ENCODE measurements around the gene RASSF4.

The RASSF4 gene

GRCh38 chr10:44962870-44963738, 3.5 kb downstream of the RASSF4 start:
- H3K4me3 ChIP-seq (ENCODE audit: low read length in 2 of 2): peak overlapping the region in 1 of 2 donors; percentile 14
- peaks cover 43 to 46% of the 10 kb centered on the region in 2 donors for H3K4me1 ChIP-seq (ENCODE audit: control insufficient read depth in 2 of 2, insufficient read depth in 2 of 2, low read length in 2 of 2)
- H3K9me3 ChIP-seq (ENCODE audit: control insufficient read depth in 2 of 2, low read length in 2 of 2): no peaks in the 10 kb centered on the region

GRCh38 chr10:44963772-44964633, 4.4 kb downstream of the RASSF4 start:
- Histone ChIP-seq H3K36me3 (ENCODE audit: control insufficient read depth in 2 of 2, insufficient read depth in 2 of 2, low read length in 2 of 2) (no peaks in the 10 kb centered on the region), H3K27ac (ENCODE audit: low read depth in 2 of 2, low read length in 2 of 2) (peak overlapping the region; percentile 61 to 67), H3K9me3 (ENCODE audit: control insufficient read depth in 2 of 2, low read length in 2 of 2) (no peaks in the 10 kb centered on the region), H3K27me3 (ENCODE audit: control insufficient read depth in 2 of 2, insufficient read depth in 2 of 2, low read length in 2 of 2) (no peaks in the 10 kb centered on the region), H3K4me3 (ENCODE audit: low read length in 2 of 2) (peak overlapping the region in 1 of 2 donors; percentile 14), H3K9ac (ENCODE audit: low read depth in 1 of 2, low read length in 2 of 2) (peak overlapping the region in 1 of 2 donors; percentile 30), H3K4me1 (ENCODE audit: control insufficient read depth in 2 of 2, insufficient read depth in 2 of 2, low read length in 2 of 2) (peaks cover 36 to 45% of the 10 kb centered on the region in 2 donors)

More at GRCh38 chr10:44962870-44963738, 3.5 kb downstream of the RASSF4 start:
- peak overlapping the region in 1 of 2 donors; percentile 30 for H3K9ac ChIP-seq (ENCODE audit: low read depth in 1 of 2, low read length in 2 of 2)
- H3K36me3 ChIP-seq (ENCODE audit: control insufficient read depth in 2 of 2, insufficient read depth in 2 of 2, low read length in 2 of 2): no peaks in the 10 kb centered on the region
- no peaks in the 10 kb centered on the region for H3K27me3 ChIP-seq (ENCODE audit: control insufficient read depth in 2 of 2, insufficient read depth in 2 of 2, low read length in 2 of 2)
- H3K27ac ChIP-seq (ENCODE audit: low read depth in 2 of 2, low read length in 2 of 2): peak overlapping the region; percentile 61 to 67

GRCh38 chr10:44965104-44965503, 5.5 kb downstream of the RASSF4 start:
- Histone ChIP-seq H3K4me1 (ENCODE audit: control insufficient read depth in 2 of 2, insufficient read depth in 2 of 2, low read length in 2 of 2) (peaks cover 31 to 44% of the 10 kb centered on the region in 2 donors), H3K27me3 (ENCODE audit: control insufficient read depth in 2 of 2, insufficient read depth in 2 of 2, low read length in 2 of 2) (no peaks in the 10 kb centered on the region), H3K4me3 (ENCODE audit: low read length in 2 of 2) (no peak overlapping the region), H3K9me3 (ENCODE audit: control insufficient read depth in 2 of 2, low read length in 2 of 2) (no peaks in the 10 kb centered on the region), H3K27ac (ENCODE audit: low read depth in 2 of 2, low read length in 2 of 2) (peak overlapping the region; percentile 24 to 61), H3K36me3 (ENCODE audit: control insufficient read depth in 2 of 2, insufficient read depth in 2 of 2, low read length in 2 of 2) (no peaks in the 10 kb centered on the region), H3K9ac (ENCODE audit: low read depth in 1 of 2, low read length in 2 of 2) (no peak overlapping the region)

- peaks cover 0 to under 1% of the 10 kb centered on the region in 2 donors for H3K36me3 ChIP-seq (ENCODE audit: control insufficient read depth in 2 of 2, insufficient read depth in 2 of 2, low read length in 2 of 2)
- no peak overlapping the region for H3K4me3 ChIP-seq (ENCODE audit: low read length in 2 of 2)
- H3K9ac ChIP-seq (ENCODE audit: low read depth in 1 of 2, low read length in 2 of 2): no peak overlapping the region
- H3K27me3 ChIP-seq (ENCODE audit: control insufficient read depth in 2 of 2, insufficient read depth in 2 of 2, low read length in 2 of 2): no peaks in the 10 kb centered on the region
- H3K27ac ChIP-seq (ENCODE audit: low read depth in 2 of 2, low read length in 2 of 2): peak overlapping the region; percentile 24 to 61
- no peaks in the 10 kb centered on the region for H3K9me3 ChIP-seq (ENCODE audit: control insufficient read depth in 2 of 2, low read length in 2 of 2)
- peaks cover 26 to 38% of the 10 kb centered on the region in 2 donors for H3K4me1 ChIP-seq (ENCODE audit: control insufficient read depth in 2 of 2, insufficient read depth in 2 of 2, low read length in 2 of 2)
Measured at GRCh38 chr10:44965651-44966097, 6.1 kb downstream of the RASSF4 start.

GRCh38 chr10:44966129-44966815, 6.7 kb downstream of the RASSF4 start:
- Histone ChIP-seq H3K9ac (ENCODE audit: low read depth in 1 of 2, low read length in 2 of 2) (no peak overlapping the region), H3K27ac (ENCODE audit: low read depth in 2 of 2, low read length in 2 of 2) (peak overlapping the region in 1 of 2 donors; percentile 23), H3K9me3 (ENCODE audit: control insufficient read depth in 2 of 2, low read length in 2 of 2) (no peaks in the 10 kb centered on the region), H3K36me3 (ENCODE audit: control insufficient read depth in 2 of 2, insufficient read depth in 2 of 2, low read length in 2 of 2) (peaks cover 0 to 6% of the 10 kb centered on the region in 2 donors), H3K4me1 (ENCODE audit: control insufficient read depth in 2 of 2, insufficient read depth in 2 of 2, low read length in 2 of 2) (peaks cover 20 to 37% of the 10 kb centered on the region in 2 donors), H3K4me3 (ENCODE audit: low read length in 2 of 2) (no peak overlapping the region), H3K27me3 (ENCODE audit: control insufficient read depth in 2 of 2, insufficient read depth in 2 of 2, low read length in 2 of 2) (no peaks in the 10 kb centered on the region)

GRCh38 chr10:44966816-44967509, 7.4 kb downstream of the RASSF4 start:
- Histone ChIP-seq H3K4me1 (ENCODE audit: control insufficient read depth in 2 of 2, insufficient read depth in 2 of 2, low read length in 2 of 2) (peaks cover 20 to 36% of the 10 kb centered on the region in 2 donors), H3K4me3 (ENCODE audit: low read length in 2 of 2) (no peak overlapping the region), H3K9ac (ENCODE audit: low read depth in 1 of 2, low read length in 2 of 2) (no peak overlapping the region), H3K27me3 (ENCODE audit: control insufficient read depth in 2 of 2, insufficient read depth in 2 of 2, low read length in 2 of 2) (no peaks in the 10 kb centered on the region), H3K9me3 (ENCODE audit: control insufficient read depth in 2 of 2, low read length in 2 of 2) (no peaks in the 10 kb centered on the region), H3K27ac (ENCODE audit: low read depth in 2 of 2, low read length in 2 of 2) (peak overlapping the region; percentile 39 to 61), H3K36me3 (ENCODE audit: control insufficient read depth in 2 of 2, insufficient read depth in 2 of 2, low read length in 2 of 2) (peaks cover 5 to 11% of the 10 kb centered on the region in 2 donors)

- H3K9me3 ChIP-seq (ENCODE audit: control insufficient read depth in 2 of 2, low read length in 2 of 2): no peaks in the 10 kb centered on the region
- peak overlapping the region; percentile 39 to 61 for H3K27ac ChIP-seq (ENCODE audit: low read depth in 2 of 2, low read length in 2 of 2)
- no peak overlapping the region for H3K4me3 ChIP-seq (ENCODE audit: low read length in 2 of 2)
- H3K9ac ChIP-seq (ENCODE audit: low read depth in 1 of 2, low read length in 2 of 2): no peak overlapping the region
- peaks cover 20 to 35% of the 10 kb centered on the region in 2 donors for H3K4me1 ChIP-seq (ENCODE audit: control insufficient read depth in 2 of 2, insufficient read depth in 2 of 2, low read length in 2 of 2)
- H3K27me3 ChIP-seq (ENCODE audit: control insufficient read depth in 2 of 2, insufficient read depth in 2 of 2, low read length in 2 of 2): no peaks in the 10 kb centered on the region
- H3K36me3 ChIP-seq (ENCODE audit: control insufficient read depth in 2 of 2, insufficient read depth in 2 of 2, low read length in 2 of 2): peaks cover 5 to 11% of the 10 kb centered on the region in 2 donors
Measured at GRCh38 chr10:44967616-44968015, 8.0 kb downstream of the RASSF4 start.

GRCh38 chr10:44968091-44968490, 8.5 kb downstream of the RASSF4 start:
- peaks cover 21 to 38% of the 10 kb centered on the region in 2 donors for H3K4me1 ChIP-seq (ENCODE audit: control insufficient read depth in 2 of 2, insufficient read depth in 2 of 2, low read length in 2 of 2)
- H3K9ac ChIP-seq (ENCODE audit: low read depth in 1 of 2, low read length in 2 of 2): no peak overlapping the region
- peaks cover 5 to 11% of the 10 kb centered on the region in 2 donors for H3K36me3 ChIP-seq (ENCODE audit: control insufficient read depth in 2 of 2, insufficient read depth in 2 of 2, low read length in 2 of 2)
- no peak overlapping the region for H3K4me3 ChIP-seq (ENCODE audit: low read length in 2 of 2)
- H3K27me3 ChIP-seq (ENCODE audit: control insufficient read depth in 2 of 2, insufficient read depth in 2 of 2, low read length in 2 of 2): no peaks in the 10 kb centered on the region
- H3K27ac ChIP-seq (ENCODE audit: low read depth in 2 of 2, low read length in 2 of 2): peak overlapping the region; percentile 39 to 61
- no peaks in the 10 kb centered on the region for H3K9me3 ChIP-seq (ENCODE audit: control insufficient read depth in 2 of 2, low read length in 2 of 2)
